WTC11 (cell line): ENCODE measurements around the gene PTPRCAP. TPM values are rescaled to one million over a fixed set of nuclear protein-coding genes. Genes with fewer than 3 reads are reported as not detected.
A peak's percentile ranks its signal among the peaks of the same experiment; 100 is the strongest.

Source experiments
- ATAC-seq: fragments of 200-7000 bp; cut with Tn5 transposase; 2 replicates; pipeline ENCODE4 v1.10.0; 2021; ENCODE audit warnings: mild to moderate bottlenecking, moderate library complexity
- CTCF ChIA-PET: fragments of 300-600 bp; sonication (Branson Sonifier 250); formaldehyde crosslinking; loops from one replicate; lab custom pipeline; 2021; ENCODE audit warnings: antibody characterized with exemption; lab: Charles Lee
- POLR2A ChIA-PET: fragments of 350-600 bp; sonication (Branson Sonifier 250); formaldehyde crosslinking; loops from one replicate; lab custom pipeline; 2021; ENCODE audit warnings: antibody characterized with exemption; lab: Charles Lee
- DNase-seq: peaks from one replicate; pipeline ENCODE4 v3.0.0; 2021; ENCODE audit warnings: low spot score
- H3K27ac Mint-ChIP-seq: 2 replicates; pipeline ENCODE4 v1.8.0; 2021; ENCODE audit warnings: mixed read lengths
- H3K27me3 Mint-ChIP-seq: 2 replicates; pipeline ENCODE4 v1.8.0; 2021; ENCODE audit warnings: low read depth, mild to moderate bottlenecking, moderate library complexity, mixed read lengths
- H3K36me3 Mint-ChIP-seq: 2 replicates; pipeline ENCODE4 v1.8.0; 2021; ENCODE audit warnings: mixed read lengths
- H3K4me1 Mint-ChIP-seq: 2 replicates; pipeline ENCODE4 v1.8.0; 2022; ENCODE audit warnings: mixed read lengths
- H3K4me3 Mint-ChIP-seq: 2 replicates; pipeline ENCODE4 v1.8.0; 2021; ENCODE audit warnings: mild to moderate bottlenecking, moderate library complexity, mixed read lengths
- H3K9me3 Mint-ChIP-seq: 2 replicates; pipeline ENCODE4 v1.8.0; 2021; ENCODE audit warnings: mixed read lengths
- ATF2 ChIP-seq: sonication (generic); formaldehyde crosslinking; IDR thresholded peaks from 2 replicates; pipeline ENCODE4 v1.8.1; 2022; ENCODE audit warnings: low read depth, missing genetic modification reagents, borderline replicate concordance
- ATF3 ChIP-seq: sonication (generic); formaldehyde crosslinking; conservative IDR thresholded peaks from 2 replicates; pipeline ENCODE4 v1.8.1; 2022; ENCODE audit warnings: mild to moderate bottlenecking, missing genetic modification reagents
- ATF6 ChIP-seq: sonication (generic); formaldehyde crosslinking; IDR thresholded peaks from 2 replicates; pipeline ENCODE4 v1.8.1; 2023; ENCODE audit warnings: mild to moderate bottlenecking, missing genetic modification reagents
- CREM ChIP-seq: sonication (generic); formaldehyde crosslinking; IDR thresholded peaks from 2 replicates; pipeline ENCODE4 v1.8.1; 2022; ENCODE audit warnings: mild to moderate bottlenecking, missing genetic modification reagents, moderate library complexity
- E2F1 ChIP-seq: sonication (generic); formaldehyde crosslinking; IDR thresholded peaks from 2 replicates; pipeline ENCODE4 v1.8.0; 2022; ENCODE audit warnings: mild to moderate bottlenecking, missing genetic modification reagents
- E2F5 ChIP-seq: sonication (generic); formaldehyde crosslinking; IDR thresholded peaks from 2 replicates; pipeline ENCODE4 v1.8.1; 2022; ENCODE audit warnings: mild to moderate bottlenecking, moderate library complexity, missing genetic modification reagents
- FOXP1 ChIP-seq: sonication (generic); formaldehyde crosslinking; IDR thresholded peaks from 2 replicates; pipeline ENCODE4 v1.8.0; 2022; ENCODE audit warnings: missing genetic modification reagents, mild to moderate bottlenecking, moderate library complexity, borderline replicate concordance
- GABPB1 ChIP-seq: sonication (generic); formaldehyde crosslinking; IDR thresholded peaks from 2 replicates; pipeline ENCODE4 v1.8.1; 2023; ENCODE audit warnings: mild to moderate bottlenecking, missing genetic modification reagents
- HMGXB4 ChIP-seq: sonication (generic); formaldehyde crosslinking; IDR thresholded peaks from 2 replicates; pipeline ENCODE4 v1.8.1; 2023; ENCODE audit warnings: mild to moderate bottlenecking, moderate library complexity, missing genetic modification reagents
- KAT7 ChIP-seq: sonication (generic); formaldehyde crosslinking; IDR thresholded peaks from 2 replicates; pipeline ENCODE4 v1.8.1; 2023; ENCODE audit warnings: missing genetic modification reagents, mild to moderate bottlenecking, borderline replicate concordance
- MAX ChIP-seq: sonication (generic); formaldehyde crosslinking; IDR thresholded peaks from 2 replicates; pipeline ENCODE4 v1.8.0; 2022; ENCODE audit warnings: mild to moderate bottlenecking, missing genetic modification reagents
- NFATC4 ChIP-seq: fragments of 250-450 bp; sonication (Bioruptor Pico); IDR thresholded peaks from 2 replicates; pipeline ENCODE4 v1.9.0; 2021; ENCODE audit warnings: mild to moderate bottlenecking
- PREB ChIP-seq: sonication (generic); formaldehyde crosslinking; IDR thresholded peaks from 2 replicates; pipeline ENCODE4 v1.8.1; 2022; ENCODE audit warnings: mild to moderate bottlenecking, missing genetic modification reagents, moderate library complexity, borderline replicate concordance
- SOX15 ChIP-seq: fragments of 250-450 bp; sonication (Bioruptor Pico); IDR thresholded peaks from 2 replicates; pipeline ENCODE4 v1.9.0; 2021; ENCODE audit warnings: mild to moderate bottlenecking
- STAT6 ChIP-seq: sonication (generic); formaldehyde crosslinking; conservative IDR thresholded peaks from 2 replicates; pipeline ENCODE4 v1.8.1; 2023; ENCODE audit warnings: mild to moderate bottlenecking, low read depth, missing genetic modification reagents, moderate library complexity
- ZNF121 ChIP-seq: sonication (generic); formaldehyde crosslinking; IDR thresholded peaks from 2 replicates; pipeline ENCODE4 v1.8.0; 2023; ENCODE audit warnings: missing genetic modification reagents
- ZNF138 ChIP-seq: sonication (generic); formaldehyde crosslinking; conservative IDR thresholded peaks from 2 replicates; pipeline ENCODE4 v1.8.1; 2022; ENCODE audit warnings: mild to moderate bottlenecking, moderate library complexity, missing genetic modification reagents
- ZNF219 ChIP-seq: sonication (generic); formaldehyde crosslinking; IDR thresholded peaks from 2 replicates; pipeline ENCODE4 v1.8.0; 2023; ENCODE audit warnings: missing genetic modification reagents, mild to moderate bottlenecking, borderline replicate concordance
- ZNF232 ChIP-seq: sonication (generic); formaldehyde crosslinking; IDR thresholded peaks from 2 replicates; pipeline ENCODE4 v1.8.0; 2022; ENCODE audit warnings: mild to moderate bottlenecking, missing genetic modification reagents
- ZNF317 ChIP-seq: sonication (generic); formaldehyde crosslinking; IDR thresholded peaks from 2 replicates; pipeline ENCODE4 v1.8.1; 2023; ENCODE audit warnings: low read depth, mild to moderate bottlenecking, moderate library complexity, missing genetic modification reagents, borderline replicate concordance
- ZNF416 ChIP-seq: fragments of 250-450 bp; sonication (Bioruptor Pico); IDR thresholded peaks from 2 replicates; pipeline ENCODE4 v1.9.0; 2021; ENCODE audit warnings: mild to moderate bottlenecking, inconsistent platforms
- ZNF512 ChIP-seq: sonication (generic); formaldehyde crosslinking; IDR thresholded peaks from 2 replicates; pipeline ENCODE4 v1.8.1; 2022; ENCODE audit warnings: missing genetic modification reagents, borderline replicate concordance
- ZNF671 ChIP-seq: fragments of 250-450 bp; sonication (Bioruptor Pico); IDR thresholded peaks from 2 replicates; pipeline ENCODE4 v1.8.0; 2021; ENCODE audit warnings: mild to moderate bottlenecking
- total RNA-seq: library from RNA; stranded (reverse); gene quantifications from 3 replicates; pipeline ENCODE4 v1.2.3, GENCODE V29; 2021

The PTPRCAP gene
- total RNA-seq, 1 experiment from 2014 or later: 3.6 TPM

GRCh38 chr11:67452141-67452952 lies 14.9 kb upstream of the PTPRCAP start, which contains the start of gene GPR152 (continued):
- TF ChIP-seq ZNF512 (no peak), ZNF138 (CRISPR knock-in tag) (no peak), ZNF317 (no peak), ZNF121 (no peak), ZNF671 (CRISPR knock-in tag) (no peak), ZNF219 (no peak), ATF2 (CRISPR knock-in tag) (no peak), SOX15 (CRISPR knock-in tag) (no peak), ATF3 (no peak), HMGXB4 (no peak), STAT6 (CRISPR knock-in tag) (no peak), GABPB1 (CRISPR knock-in tag) (no peak)

GRCh38 chr11:67451658-67451976 lies 14.1 kb upstream of the PTPRCAP start:
- DNase-seq (no peak), ATAC-seq (no peak)
- Mint-ChIP-seq H3K27ac (0 out of 2 replicates have a peak overlapping the region, but pooled peaks have one; percentile 14), H3K9me3 (no peaks in the 10 kb centered on the region), H3K36me3 (no peaks in the 10 kb centered on the region), H3K27me3 (peaks cover 3% of the 10 kb centered on the region), H3K4me1 (no peaks in the 10 kb centered on the region), H3K4me3 (no peak overlapping the region)
- POLR2A ChIA-PET: no interaction called here
- CTCF ChIA-PET: interaction anchor here (1.5 kb wide), 2 partner anchors 12 to 50 kb away, joined by 4 read pairs; no protein-coding TSS in a partner anchor
- no peak for TF ChIP-seq E2F1 (CRISPR knock-in tag)
- no peak for TF ChIP-seq CREM (CRISPR knock-in tag)
- TF ChIP-seq MAX (CRISPR knock-in tag): no peak
- no peak for TF ChIP-seq ZNF232 (CRISPR knock-in tag)
- no peak for TF ChIP-seq FOXP1 (CRISPR knock-in tag)
- TF ChIP-seq ATF6 (CRISPR knock-in tag): no peak
- no peak for TF ChIP-seq ZNF416 (CRISPR knock-in tag)
- TF ChIP-seq E2F5 (CRISPR knock-in tag): no peak
- no peak for TF ChIP-seq NFATC4 (CRISPR knock-in tag)
- no peak for TF ChIP-seq GABPB1 (CRISPR knock-in tag)
- TF ChIP-seq PREB (CRISPR knock-in tag): no peak
- no peak for TF ChIP-seq KAT7 (CRISPR knock-in tag)
